Activated T-helper 1 cell treated with Interleukin-2 at 50 U/mL for 16 hours (primary cell): ENCODE measurements around the gene TMSB4X.
"Not testable (repeated sequence)": the region's sequence is repeated elsewhere in the genome, so short reads cannot be mapped to it uniquely, and the experiment has no call there.

Experiments used
- DNase-seq: peaks from one replicate; pipeline ENCODE4 v3.0.0-alpha.2; 2020; ENCODE audit warnings: low read depth

TMSB4X gene

DNA sequence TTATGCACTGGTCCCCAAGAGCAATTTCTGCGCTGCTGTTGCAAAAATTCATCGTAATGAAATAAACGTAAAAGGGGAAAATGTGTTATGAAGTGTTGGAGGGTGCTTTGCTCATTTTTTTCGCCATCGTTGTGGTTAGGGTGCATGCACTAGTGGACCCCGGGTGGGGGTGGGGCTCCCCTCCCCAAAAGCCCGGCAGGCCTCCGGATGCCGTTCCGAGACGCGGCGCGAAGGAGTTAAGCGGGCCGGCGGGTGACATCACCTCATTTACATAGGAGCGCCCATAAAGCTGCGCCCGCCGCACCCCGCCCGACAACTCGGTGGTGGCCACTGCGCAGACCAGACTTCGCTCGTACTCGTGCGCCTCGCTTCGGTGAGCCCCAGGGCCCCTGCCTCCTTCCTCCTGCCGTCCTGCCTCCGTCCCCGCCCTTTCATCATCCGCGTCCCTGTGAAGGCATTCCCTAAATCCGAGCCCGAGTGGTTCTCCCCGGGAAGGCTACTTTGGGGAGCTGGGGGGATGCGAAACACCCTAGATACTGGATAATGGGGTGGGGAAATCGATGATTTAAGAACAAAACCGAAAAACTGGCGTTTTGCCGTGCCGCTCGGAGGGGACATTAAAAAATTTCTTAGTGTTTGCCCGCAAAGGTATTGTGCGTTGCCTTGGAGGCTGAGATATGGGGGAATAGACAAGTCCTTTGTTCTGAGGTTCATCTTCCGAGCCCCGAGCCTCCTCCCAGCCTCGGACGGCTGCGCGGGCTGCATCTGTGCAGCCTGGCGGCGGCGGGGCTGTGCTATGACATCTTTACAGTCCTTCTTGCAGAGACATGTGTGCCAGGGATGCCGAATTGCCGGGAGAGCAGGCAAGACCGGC, at the start of gene TMSB4X:
TSS of gene TMSB4X (plus strand) at position 315 of the 874 bp plus-strand sequence.
- peak; percentile 76 for DNase-seq

DNA sequence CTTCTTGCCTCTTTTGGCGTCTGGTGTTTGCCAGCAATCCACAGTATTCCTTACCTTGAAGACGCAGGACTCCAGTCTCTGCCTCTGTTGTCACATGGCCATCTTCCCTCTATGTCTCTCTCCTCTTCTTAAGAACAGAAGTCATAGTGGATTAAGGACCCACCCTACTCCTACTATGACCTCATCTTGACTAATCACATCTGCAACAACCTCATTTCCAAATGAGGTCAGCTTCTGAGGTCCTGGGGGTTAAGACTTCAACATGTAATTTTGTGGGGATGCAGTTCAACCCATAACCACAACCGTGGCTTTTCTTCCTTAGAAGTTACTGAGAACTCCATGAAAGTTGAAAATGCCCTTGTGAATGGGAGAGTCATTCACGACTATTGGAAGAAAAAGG, 45.2 kb upstream of the TMSB4X start:
- DNase-seq = no peak

DNA sequence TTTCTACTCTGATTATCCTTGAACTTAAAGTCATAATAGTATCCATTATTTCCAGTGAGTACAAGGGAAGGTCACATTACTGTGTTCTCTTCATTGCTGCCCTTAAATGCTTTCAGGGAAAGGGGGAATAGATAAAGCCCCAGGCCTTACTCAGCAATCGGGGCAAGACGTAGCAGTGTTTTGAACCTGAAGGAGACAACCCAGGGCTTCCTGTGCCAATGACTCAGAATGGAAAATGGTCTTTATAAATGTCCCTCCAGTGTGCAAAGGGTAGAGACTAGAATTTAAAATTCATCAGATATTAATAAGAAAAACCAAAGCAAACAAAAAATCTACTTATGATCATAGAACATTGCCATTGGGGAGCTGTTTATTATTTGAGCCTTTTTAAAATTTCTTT, 44.8 kb upstream of the TMSB4X start:
- DNase-seq = no peak

DNA sequence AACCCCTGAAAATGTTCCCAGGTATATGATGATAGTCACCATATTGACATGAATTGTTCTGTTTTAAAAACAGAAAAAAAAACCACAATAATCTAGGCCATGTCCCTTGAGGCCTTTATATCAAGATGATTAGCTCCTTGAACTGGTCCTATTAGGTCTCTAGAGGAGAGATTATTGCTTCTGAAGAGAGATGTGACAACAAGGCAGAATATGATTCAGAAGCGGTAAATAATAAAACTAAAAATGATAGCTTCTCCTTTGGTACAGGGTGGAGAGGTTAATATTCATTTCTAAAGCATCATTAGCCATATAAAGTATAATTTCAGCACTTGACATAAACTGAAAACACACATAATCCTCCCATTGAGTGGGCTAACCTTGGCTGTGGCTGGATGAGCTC, 42.7 kb upstream of the TMSB4X start:
- DNase-seq = no peak

DNA sequence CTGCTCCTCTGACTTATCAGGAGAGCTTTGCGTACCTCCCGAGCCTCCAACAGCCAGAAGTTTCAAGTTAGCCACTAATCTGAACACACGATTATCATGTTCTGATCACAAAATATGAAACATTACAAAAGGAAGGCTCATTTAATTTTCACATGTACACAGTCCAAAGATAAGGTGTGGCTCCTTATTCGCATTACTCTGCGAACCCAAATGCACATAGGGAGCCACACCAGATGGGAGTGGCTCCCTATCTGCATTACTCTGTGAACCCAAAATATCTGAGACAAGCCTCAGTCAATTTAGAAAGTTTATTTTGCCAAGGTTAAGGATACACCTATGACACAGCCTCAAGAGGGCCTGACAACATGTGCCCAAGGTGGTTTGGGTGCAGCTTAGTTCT, 40.1 kb upstream of the TMSB4X start:
- DNase-seq = no peak

DNA sequence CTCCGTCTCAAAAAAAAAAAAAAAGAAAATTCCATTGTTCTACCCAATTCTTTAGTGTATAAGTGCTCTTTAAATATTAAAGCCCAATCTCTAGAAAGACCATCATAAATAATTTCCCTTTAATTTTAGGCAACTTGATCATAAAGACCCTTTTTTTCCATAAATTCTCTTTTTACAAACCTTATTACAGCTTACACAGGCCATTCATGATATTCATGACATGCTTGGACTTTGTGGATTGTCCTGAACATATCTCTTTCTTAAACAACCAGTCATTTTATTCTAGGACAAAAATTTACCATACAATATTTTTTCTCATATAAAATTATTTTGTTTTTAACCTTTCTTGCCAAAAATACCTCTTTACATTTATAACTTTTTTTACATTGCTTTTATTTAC, 38.0 kb upstream of the TMSB4X start:
- no peak for DNase-seq

DNA sequence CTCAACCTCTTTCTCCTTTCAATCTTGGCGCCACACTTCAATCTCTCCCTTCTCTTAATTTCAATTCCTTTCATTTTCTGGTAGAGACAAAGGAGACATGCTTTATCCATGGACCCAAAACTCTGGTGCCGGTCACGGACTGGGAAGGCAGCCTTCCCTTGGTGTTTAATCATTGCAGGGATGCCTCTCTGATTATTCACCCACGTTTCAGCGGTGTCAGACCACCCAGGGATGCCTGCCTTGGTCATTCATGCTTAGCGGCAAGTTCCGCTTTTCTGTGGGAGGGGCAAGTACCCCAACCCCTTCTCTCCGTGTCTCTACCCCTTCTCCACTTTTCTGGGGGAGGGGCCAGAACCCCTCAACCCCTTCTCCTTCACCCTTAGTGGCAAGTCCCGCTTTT, 34.4 kb upstream of the TMSB4X start:
- not testable (repeated sequence) for DNase-seq

DNA sequence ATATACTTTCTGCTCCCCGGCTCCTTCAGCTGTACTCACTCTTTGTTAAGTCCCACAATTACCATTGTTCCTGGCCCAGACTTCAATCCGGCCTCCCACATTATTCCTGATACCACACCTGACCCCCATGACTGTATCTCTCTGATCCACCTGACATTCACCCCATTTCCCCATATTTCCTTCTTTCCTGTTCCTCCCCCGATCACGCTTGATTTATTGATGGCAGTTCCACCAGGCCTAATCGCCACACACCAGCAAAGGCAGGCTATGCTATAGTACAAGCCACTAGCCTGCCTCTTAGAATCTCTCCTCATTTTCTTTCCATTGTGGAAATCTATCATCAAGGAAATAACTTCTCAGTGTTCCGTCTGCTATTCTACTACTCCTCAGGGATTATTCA, 31.3 kb upstream of the TMSB4X start:
- DNase-seq = not testable (repeated sequence)

DNA sequence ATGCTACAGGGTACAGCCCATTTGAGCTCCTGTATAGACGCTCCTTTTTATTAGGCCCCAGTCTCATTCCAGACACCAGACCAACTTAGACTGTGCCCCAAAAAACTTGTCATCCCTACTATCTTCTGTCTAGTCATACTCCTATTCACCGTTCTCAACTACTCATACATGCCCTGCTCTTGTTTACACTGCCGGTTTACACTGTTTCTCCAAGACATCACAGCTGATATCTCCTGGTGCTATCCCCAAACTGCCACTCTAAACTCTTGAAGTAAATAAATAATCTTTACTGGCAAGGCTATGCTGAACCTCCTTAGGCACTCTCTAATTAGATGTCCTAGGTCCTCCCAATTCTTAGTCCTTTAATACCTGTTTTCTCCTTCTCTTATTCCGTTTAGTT, 30.5 kb upstream of the TMSB4X start:
- not testable (repeated sequence) for DNase-seq

DNA sequence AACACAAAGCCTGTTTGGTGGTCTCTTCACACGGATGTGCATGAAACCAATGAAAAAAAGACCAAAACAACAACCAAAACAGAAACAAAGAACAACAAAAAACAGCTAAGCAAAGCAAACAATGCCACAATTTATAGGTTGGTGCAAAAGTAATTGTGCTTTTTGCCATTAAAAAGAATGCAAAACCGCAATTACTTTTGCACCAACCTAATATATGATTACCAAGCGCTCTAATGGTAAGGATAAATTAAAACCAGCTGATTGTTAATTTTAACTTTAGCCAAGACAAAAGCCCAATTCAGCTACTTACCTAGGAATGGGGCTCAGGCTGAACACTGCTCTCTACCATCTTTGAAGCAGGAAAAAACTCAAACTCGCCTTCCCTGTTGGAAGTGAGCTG, 29.4 kb upstream of the TMSB4X start:
- DNase-seq = no peak

DNA sequence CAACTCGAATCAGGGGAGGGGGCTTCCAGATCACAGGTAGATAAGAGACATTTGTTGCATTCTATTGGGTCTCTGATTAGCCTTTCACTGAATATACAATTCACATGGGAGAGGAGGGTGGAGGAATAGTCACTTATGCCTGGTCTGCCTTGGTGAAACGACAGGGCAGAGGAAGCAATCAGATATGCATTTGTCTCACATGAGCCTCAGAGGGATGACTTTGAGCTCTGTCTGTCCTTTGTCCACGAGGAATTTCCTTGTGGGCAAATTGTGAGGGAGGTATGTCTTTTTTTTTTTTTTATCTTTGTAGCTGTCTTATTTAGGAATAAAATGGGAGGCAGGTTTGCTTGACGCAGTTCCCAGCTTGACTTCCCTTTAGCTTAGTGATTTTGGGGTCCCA, 28.5 kb upstream of the TMSB4X start:
- DNase-seq = no peak

DNA sequence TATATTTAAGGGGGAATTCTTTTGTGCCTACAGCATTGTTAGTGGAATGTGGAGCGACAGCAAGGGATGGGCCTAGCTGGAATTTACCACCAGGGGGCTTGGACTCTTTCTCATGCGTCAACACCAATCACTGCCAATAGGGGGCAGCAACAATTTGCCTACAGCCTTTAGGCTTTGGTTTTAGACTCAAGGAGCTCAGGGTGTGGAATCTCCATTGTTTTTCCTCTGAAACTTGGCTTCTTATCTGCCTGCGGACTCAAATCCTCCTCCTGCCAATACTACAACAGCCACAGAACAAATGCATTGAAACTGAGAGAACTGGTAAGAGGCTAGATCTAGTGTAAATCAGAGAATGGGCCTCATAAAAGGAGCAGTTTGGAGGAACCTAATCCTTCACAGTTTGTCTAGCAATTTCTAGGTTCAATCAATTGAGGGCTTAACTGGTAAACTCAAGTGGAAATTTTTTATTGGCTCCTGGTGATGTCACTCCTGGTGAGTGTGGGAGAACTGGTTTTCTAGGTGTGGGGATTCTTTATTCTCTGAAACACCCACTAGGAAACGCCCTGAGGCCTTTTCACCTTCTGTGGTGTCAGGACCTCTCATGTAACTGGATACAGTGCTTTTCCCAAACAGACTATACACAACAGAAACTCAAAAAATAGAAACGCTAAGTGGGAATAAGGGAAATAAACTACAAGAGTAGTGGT, 27.9 kb upstream of the TMSB4X start:
- peak; percentile 54 for DNase-seq

DNA sequence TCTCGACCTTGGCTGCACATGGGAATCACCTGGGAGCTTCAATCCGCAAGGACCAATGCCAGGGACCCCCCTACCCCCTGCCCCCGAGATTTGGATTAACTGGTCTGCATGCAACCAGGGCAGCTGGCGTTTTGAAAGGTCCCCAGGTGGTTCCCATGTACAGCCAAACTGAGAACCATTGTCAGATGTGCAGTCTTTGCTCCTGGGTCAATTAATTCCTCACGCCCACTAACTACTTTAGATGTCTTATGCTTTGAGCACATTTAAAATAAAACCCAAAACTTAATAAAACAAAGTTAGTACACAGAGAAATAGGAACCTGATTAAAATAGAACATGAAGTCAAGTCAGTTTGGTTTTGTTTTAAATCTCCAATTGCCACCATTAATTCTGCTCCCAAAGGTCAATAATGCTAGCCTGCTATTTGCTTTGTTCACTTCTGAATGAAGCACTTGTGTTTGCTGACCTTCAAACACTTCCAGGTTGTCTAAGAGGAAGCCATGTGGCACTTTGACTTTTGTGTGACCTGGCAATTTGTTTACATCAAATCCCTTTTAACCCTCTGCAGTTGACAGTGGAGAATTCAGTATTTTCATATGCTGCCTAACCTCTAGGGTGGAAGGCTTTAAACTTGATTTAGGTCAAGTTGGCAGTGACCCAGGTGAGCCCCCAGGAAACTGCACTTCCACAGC, 27.2 kb upstream of the TMSB4X start:
- DNase-seq = no peak

DNA sequence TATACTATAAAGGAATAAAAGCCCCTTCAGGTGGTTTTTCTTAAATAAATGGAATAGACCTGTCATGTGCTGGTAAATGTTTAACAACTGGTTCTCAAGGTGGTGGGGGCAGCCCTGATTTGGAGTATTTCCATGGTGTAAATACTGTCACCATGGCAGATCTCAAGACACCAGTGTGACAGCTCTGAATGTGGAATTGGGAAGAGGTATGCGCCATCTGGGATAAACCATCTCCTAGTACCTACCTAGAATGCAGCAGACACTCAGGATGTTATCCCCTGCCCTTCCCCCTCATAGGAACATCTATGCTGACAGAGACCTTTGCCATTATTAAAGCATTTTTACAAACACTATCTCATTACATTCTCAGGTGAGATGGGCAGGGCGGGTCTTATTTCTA, 26.4 kb upstream of the TMSB4X start:
- DNase-seq = no peak

DNA sequence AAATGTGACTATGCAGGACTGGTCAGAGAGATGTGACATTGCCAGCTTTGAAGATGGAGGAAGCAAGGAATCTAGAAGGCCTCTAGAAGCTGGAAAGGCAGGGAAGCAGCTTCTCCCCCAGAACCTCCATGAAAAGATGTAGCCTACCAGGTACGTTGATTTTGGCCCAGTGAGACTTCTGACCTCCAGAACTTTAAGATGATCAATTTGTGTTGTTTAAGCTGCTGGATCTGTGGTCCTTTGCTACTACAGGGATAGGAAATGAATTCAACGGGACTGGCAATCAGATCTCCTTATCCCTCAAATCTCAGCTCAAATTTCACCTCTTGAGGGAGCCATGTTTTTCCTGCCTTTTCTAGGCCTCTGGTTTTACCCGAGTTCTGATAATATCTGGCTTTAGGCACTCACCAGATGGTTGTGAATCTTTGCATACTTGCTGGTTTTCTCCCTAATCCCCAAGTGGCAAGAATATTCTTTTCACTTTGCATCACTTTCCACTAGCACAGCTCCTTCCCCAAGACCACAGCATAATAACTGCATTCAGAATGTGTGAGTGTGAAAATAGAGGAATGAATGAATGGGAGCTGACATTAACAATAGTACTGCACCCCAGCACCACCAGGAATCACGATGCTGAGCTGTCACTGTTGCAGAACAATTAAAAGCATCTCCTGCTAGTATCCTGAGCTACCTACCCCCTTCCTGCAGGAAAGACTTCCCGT, 25.5 kb upstream of the TMSB4X start:
- DNase-seq = no peak

DNA sequence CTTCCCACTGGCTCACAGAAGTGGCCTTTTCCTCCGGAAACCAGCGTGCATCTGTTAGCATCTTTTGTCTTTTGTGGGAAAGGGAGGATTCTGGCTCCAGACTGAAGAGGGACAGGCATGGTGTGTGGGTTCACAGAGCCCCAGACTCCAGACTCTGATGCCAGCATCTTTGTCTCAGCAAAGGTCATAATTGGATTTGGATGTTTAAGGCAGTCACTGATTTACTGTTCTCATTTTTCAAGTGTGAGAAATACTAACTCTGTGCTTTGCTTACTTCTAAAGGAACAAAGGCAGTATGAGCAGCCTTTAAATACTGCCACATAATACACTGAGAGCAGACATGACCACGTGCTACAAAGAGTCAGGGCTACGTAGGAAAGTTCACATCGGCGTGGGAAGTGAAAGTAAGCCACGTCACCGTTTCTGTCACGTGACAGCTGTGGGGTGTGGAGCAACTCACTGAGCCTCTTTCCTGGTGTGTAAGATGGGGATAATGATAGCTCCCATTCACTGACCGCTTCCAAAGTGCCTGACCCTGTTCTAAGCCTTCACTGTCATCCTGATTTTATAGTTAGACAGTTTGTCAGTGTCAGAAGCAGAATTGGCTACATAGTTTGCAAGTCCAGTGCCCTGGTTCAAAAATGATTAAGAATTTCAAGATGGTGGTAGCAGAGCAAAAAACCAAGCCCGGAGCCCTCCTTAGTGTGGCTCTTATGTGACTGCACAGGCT, 24.8 kb upstream of the TMSB4X start:
- DNase-seq = peak; percentile 72

DNA sequence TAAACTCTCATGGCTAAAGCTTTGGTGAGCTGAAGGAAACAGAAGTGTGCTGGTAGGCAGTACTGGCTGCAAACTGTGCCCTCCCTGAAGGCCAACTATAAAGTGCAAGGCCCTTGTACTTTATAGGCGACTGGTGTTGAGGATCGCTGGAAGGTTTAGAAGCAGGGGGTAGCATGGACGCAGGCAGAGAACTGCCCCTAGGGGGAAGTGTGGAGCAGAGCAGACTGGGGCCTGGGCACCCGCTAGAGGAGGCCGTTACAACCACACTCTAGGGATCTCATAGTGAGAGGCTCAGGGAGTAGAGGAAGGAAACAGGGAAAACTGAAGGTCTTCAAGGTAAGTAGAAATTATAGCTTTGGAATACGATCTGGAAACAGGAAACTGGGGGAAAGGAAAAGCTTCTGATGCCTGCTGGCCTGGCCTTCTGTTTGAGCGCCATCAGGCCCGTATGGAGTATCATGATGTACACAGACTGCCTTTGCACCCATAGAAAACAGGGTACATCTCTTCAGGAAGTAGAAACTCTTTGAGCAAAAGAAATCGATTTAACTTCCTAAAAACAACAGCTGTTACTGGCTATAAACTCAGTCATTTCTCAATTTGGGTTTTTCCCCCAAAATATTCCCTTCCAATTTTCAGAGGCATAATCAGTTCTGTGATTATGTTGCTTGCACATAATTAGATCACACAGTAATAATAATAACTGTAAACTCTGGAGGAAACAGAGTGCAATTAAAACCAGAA, 23.9 kb upstream of the TMSB4X start:
- DNase-seq = peak; percentile 54

DNA sequence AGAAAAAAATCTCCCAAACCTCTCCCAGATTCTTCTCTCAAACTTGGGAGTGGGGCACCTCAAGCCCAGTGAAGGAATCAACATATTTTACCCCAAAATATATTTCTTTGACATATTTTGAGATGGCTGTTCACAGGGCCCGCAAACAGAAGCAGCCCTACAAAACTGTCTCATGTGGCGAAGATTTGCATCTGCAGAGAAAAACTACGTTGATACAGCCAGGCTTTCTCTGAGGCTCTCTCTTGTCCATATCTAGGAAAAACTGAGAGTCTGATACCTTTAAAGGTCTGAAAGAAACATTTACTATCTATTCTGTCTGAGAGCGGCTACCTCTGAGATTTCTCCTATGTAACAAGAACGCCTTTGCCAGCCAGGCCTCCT, 23.3 kb upstream of the TMSB4X start:
- DNase-seq = no peak

DNA sequence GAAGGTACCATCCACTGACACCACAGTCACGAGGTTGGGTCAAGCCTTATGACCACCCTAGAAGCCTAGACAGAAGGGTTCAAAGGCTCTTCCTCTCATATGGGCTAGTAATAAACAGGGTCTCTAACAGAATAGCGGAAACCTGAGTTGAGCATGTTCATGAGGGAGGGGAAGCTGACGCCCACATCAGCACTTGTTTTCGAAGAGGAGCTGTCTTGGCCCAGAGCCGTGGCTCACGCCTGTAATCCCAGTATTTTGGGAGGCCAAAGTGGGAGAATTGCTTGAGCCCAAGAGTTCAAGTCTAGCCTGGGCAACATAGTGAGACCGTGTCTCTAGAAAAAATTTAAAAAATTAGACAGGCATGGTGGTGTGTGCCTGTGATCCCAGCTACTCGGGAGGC, 21.5 kb upstream of the TMSB4X start:
- DNase-seq = no peak

DNA sequence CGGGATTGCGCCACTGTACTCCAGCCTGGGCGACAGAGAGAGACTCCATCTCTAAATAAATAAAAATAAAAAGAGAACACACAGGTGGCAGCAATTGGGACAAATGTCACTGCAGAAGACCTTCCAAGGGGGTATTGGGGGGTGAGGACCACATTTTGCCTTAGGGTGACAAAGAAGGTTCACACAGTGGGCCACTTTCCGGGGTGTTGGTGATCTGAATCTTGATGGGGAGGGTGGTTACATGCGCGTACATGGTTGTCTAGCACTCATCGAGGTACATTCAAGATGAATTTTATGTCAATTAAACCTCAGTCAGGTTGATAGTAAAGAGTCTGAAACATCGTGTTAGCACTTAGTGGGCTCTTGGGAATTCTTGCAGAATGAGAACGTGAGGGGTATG, 20.5 kb upstream of the TMSB4X start:
- DNase-seq = no peak

DNA sequence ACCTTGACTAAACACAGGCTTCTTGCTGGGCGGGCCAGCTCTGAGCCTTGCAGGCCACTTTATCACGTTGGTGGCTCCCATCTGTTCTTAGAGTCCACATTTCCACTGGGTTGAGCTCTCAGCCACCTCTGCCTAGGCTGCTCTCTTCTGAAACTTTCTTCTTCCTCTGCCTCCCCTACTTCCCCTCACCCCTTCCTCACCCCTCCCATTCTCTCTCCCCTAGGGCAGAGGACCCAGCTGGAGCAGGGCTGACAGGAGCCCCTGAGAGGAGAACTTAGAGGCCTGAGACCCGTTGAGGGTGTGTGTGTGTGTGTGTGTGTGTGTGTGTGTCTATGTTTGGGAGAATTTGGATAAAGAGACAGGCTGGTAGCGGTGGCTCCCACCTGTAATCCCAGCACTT, 19.9 kb upstream of the TMSB4X start:
- DNase-seq = no peak
